ENCODE data around the gene OVCA2. TPM values are rescaled to one million over a fixed set of nuclear protein-coding genes. Genes with fewer than 3 reads are reported as not detected.

OVCA2 gene
- total and polyA plus RNA-seq, 2 donors from 2014 or later, result 22.9 to 63.6 TPM

- H3K9me3 ChIP-seq (ENCODE audit: control insufficient read depth in 2 of 3, insufficient read depth in 1 of 3, low read length in 3 of 3), result no peaks in the 10 kb centered on the region
- intact Hi-C loops (cut with DNase I), result no loop called here
- H3K4me1 ChIP-seq (ENCODE audit: control insufficient read depth in 2 of 3, insufficient read depth in 2 of 3, low read depth in 1 of 3, low read length in 3 of 3), result peaks cover 0 to 9% (median 2%) of the 10 kb centered on the region in 3 donors
- H3K36me3 ChIP-seq (ENCODE audit: control insufficient read depth in 2 of 3, insufficient read depth in 3 of 3, low read length in 3 of 3), result peaks cover 0 to 11% (median 8%) of the 10 kb centered on the region in 3 donors
- DNase-seq, result peak in 4 of 5 donors; percentile 83 to 94 (median 88)
- no peak for TF ChIP-seq CTCF (IDR thresholded peaks at IDR 0.05; ENCODE audit: borderline replicate concordance, extremely low read depth, insufficient read depth)
- H3K9ac ChIP-seq (ENCODE audit: low read length in 3 of 3), result no peak overlapping the region
- FAIRE-seq, result no peak
- no peaks in the 10 kb centered on the region for H3K27me3 ChIP-seq (ENCODE audit: control insufficient read depth, insufficient read depth, low read length)
- no peak overlapping the region for H3K4me3 ChIP-seq (ENCODE audit: low read length in 3 of 3)
- peak overlapping the region; percentile 36 to 43 for H3K27ac ChIP-seq (ENCODE audit: low read depth in 2 of 2, low read length in 2 of 2)
These were observed 33.7 kb downstream of the OVCA2 start for GRCh38 chr17:2075336-2076086.

GRCh38 chr17:2076087-2076984, 34.5 kb downstream of the OVCA2 start:
- Histone ChIP-seq H3K4me1 (ENCODE audit: control insufficient read depth in 2 of 3, insufficient read depth in 2 of 3, low read depth in 1 of 3, low read length in 3 of 3) (peaks cover 0 to 7% (median 2%) of the 10 kb centered on the region in 3 donors), H3K9ac (ENCODE audit: low read length in 3 of 3) (no peak overlapping the region), H3K27me3 (ENCODE audit: control insufficient read depth, insufficient read depth, low read length) (no peaks in the 10 kb centered on the region), H3K27ac (ENCODE audit: low read depth in 2 of 2, low read length in 2 of 2) (peak overlapping the region in 1 of 2 donors; percentile 43), H3K4me3 (ENCODE audit: low read length in 3 of 3) (no peak overlapping the region), H3K9me3 (ENCODE audit: control insufficient read depth in 2 of 3, insufficient read depth in 1 of 3, low read length in 3 of 3) (no peaks in the 10 kb centered on the region), H3K36me3 (ENCODE audit: control insufficient read depth in 2 of 3, insufficient read depth in 3 of 3, low read length in 3 of 3) (peaks cover 0 to 16% (median 14%) of the 10 kb centered on the region in 3 donors)
- peak in 4 of 5 donors; percentile 65 to 90 (median 80) for DNase-seq
- intact Hi-C loops (cut with DNase I), result no loop called here
- no peak for FAIRE-seq
- TF ChIP-seq CTCF (IDR thresholded peaks at IDR 0.05; ENCODE audit: borderline replicate concordance, extremely low read depth, insufficient read depth), result no peak

GRCh38 chr17:2077040-2077439, 35.2 kb downstream of the OVCA2 start:
- no peak overlapping the region for H3K9ac ChIP-seq (ENCODE audit: low read length in 3 of 3)
- intact Hi-C loops (cut with DNase I), result no loop called here
- FAIRE-seq, result no peak
- no peak overlapping the region for H3K27ac ChIP-seq (ENCODE audit: low read depth in 2 of 2, low read length in 2 of 2)
- H3K4me1 ChIP-seq (ENCODE audit: control insufficient read depth in 2 of 3, insufficient read depth in 2 of 3, low read depth in 1 of 3, low read length in 3 of 3), result peaks cover 0 to 7% (median 2%) of the 10 kb centered on the region in 3 donors
- DNase-seq, result peak in 1 of 5 donors; percentile 8
- H3K36me3 ChIP-seq (ENCODE audit: control insufficient read depth in 2 of 3, insufficient read depth in 3 of 3, low read length in 3 of 3), result peaks cover 0 to 20% (median 16%) of the 10 kb centered on the region in 3 donors
- H3K4me3 ChIP-seq (ENCODE audit: low read length in 3 of 3), result no peak overlapping the region
- TF ChIP-seq CTCF (IDR thresholded peaks at IDR 0.05; ENCODE audit: borderline replicate concordance, extremely low read depth, insufficient read depth), result no peak
- H3K9me3 ChIP-seq (ENCODE audit: control insufficient read depth in 2 of 3, insufficient read depth in 1 of 3, low read length in 3 of 3), result no peaks in the 10 kb centered on the region
- no peaks in the 10 kb centered on the region for H3K27me3 ChIP-seq (ENCODE audit: control insufficient read depth, insufficient read depth, low read length)
